GM23248 (cell line): Measurements from ENCODE around the gene B3GNT2.

Experiments
- EZH2 ChIP-seq: fragments of 200-600 bp; sonication (generic); IDR thresholded peaks from 2 replicates; pipeline ENCODE4 v1.6.1; 2018; ENCODE audit warnings: antibody characterized with exemption, mild to moderate bottlenecking; ENCODE audit not compliant: insufficient read depth, poor library complexity, severe bottlenecking
- EZH2phosphoT487 ChIP-seq: fragments of 200-600 bp; sonication (generic); IDR thresholded peaks from 2 replicates; pipeline ENCODE4 v1.6.1; 2018; ENCODE audit warnings: antibody characterized with exemption, moderate library complexity, mild to moderate bottlenecking, low read depth; ENCODE audit not compliant: insufficient read depth

DNA sequence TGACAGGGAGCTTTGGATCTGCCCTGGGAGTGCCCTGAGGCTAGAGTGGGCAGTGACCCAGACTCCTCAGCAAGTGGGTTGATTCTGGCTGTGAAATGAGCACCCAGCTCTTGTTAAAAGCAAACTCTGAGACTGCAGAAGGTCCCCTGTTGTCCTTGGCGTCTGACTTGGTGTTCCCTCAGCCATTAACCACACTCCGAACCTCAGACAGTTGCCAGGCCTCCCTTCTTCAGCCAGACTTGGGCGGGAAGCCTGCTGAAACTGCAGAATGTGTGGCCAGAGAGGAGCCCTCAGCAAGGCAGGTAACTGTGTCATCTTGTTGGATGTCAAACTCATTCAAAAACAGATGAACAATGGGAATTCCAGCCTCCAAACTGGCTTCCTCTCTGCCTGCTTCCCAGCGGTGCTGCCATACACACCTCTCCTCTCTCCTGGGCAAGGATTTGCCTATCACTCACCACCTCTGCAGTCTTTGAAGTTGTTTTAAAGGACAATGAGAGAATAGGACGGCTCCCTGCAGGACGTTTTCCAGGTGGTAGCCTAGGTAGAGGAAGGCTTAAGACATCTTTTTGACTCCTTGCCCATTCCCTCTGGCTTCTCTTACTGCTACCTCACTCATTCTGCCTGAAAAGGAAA is 38.9 kb upstream of the B3GNT2 start:
- TF ChIP-seq EZH2 (no peak), EZH2phosphoT487 (no peak)
